Measurements from ENCODE around the gene SSH2.

DNA sequence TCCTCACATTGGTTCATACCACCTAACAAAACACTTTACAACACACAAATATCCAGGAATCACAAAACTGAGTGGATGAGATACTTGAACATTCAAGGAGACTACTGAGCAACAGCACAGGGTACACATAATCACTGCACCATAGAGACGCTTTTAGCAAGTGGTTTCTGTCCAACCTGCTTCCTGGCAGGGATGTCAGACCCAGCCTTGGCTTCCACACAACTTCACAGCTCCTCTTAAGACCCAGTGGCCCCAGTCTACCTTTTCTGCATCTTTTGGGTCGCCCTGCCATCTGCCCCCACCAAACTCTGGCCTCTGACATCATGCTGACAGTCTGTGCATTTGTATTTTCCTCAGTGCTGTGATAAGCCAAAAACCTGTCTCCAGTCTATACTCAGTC is 301.4 kb downstream of the SSH2 start:
- TF ChIP-seq EZH2 (IDR thresholded peaks at IDR 0.05; ENCODE audit: borderline replicate concordance, insufficient read depth, low read depth, low read length, poor library complexity, severe bottlenecking): no peak
- TF ChIP-seq, protein P1, sequence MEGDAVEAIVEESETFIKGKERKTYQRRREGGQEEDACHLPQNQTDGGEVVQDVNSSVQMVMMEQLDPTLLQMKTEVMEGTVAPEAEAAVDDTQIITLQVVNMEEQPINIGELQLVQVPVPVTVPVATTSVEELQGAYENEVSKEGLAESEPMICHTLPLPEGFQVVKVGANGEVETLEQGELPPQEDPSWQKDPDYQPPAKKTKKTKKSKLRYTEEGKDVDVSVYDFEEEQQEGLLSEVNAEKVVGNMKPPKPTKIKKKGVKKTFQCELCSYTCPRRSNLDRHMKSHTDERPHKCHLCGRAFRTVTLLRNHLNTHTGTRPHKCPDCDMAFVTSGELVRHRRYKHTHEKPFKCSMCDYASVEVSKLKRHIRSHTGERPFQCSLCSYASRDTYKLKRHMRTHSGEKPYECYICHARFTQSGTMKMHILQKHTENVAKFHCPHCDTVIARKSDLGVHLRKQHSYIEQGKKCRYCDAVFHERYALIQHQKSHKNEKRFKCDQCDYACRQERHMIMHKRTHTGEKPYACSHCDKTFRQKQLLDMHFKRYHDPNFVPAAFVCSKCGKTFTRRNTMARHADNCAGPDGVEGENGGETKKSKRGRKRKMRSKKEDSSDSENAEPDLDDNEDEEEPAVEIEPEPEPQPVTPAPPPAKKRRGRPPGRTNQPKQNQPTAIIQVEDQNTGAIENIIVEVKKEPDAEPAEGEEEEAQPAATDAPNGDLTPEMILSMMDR (IDR thresholded peaks at IDR 0.05): no peak

Data from B cell (primary cell).